IPS DF 6.9 (cell line): ENCODE data around the gene GNB5.

Experiments used
- DNase-seq: peaks from one replicate; pipeline ENCODE4 v3.0.0-alpha.2; 2013; ENCODE audit warnings: low read depth, low spot score
- H3K27ac ChIP-seq: one replicate; pipeline ENCODE4 v1.5.1; 2013; ENCODE audit warnings: low read length, control low read depth
- H3K27me3 ChIP-seq: 2 replicates; pipeline ENCODE4 v1.6.1; 2013; ENCODE audit warnings: mild to moderate bottlenecking, low read length; ENCODE audit not compliant: control insufficient read depth, insufficient read depth
- H3K36me3 ChIP-seq: 2 replicates; pipeline ENCODE4 v1.6.1; 2013; ENCODE audit warnings: low read length; ENCODE audit not compliant: control insufficient read depth, insufficient read depth
- H3K4me1 ChIP-seq: 2 replicates; pipeline ENCODE4 v1.6.1; 2013; ENCODE audit warnings: low read length; ENCODE audit not compliant: control insufficient read depth, insufficient read depth
- H3K4me3 ChIP-seq: 2 replicates; pipeline ENCODE4 v1.5.1; 2013; ENCODE audit warnings: mild to moderate bottlenecking, low read length
- H3K9me3 ChIP-seq: 2 replicates; pipeline ENCODE4 v1.6.1; 2013; ENCODE audit warnings: low read length, inconsistent platforms; ENCODE audit not compliant: control insufficient read depth, insufficient read depth
- WGBS: extraction: QIAGEN DNeasy Blood & Tissue Kit; methylation state at CpG from one replicate; pipeline ENCODE4 v1.1.7; 2013; ENCODE audit warnings: mixed read lengths, missing lambda C conversion rate; ENCODE audit not compliant: insufficient read length, insufficient coverage; 5-methylcytosine and 5-hydroxymethylcytosine counted together

Gene GNB5

GRCh38 chr15:52185151-52185561, 6.0 kb downstream of the GNB5 start:
- DNase-seq, result no peak
- peaks cover 3% of the 10 kb centered on the region; the same call in 1 of the 2 replicates for H3K27me3 ChIP-seq
- no peaks in the 10 kb centered on the region for H3K36me3 ChIP-seq
- H3K9me3 ChIP-seq, result no peaks in the 10 kb centered on the region
- no peaks in the 10 kb centered on the region for H3K4me1 ChIP-seq
- no peak overlapping the region for H3K27ac ChIP-seq
- no CpG with 5 or more reads among the region's 7 CpGs for WGBS
- H3K4me3 ChIP-seq, result no peak overlapping the region

- WGBS, result no CpG with 5 or more reads among the region's 5 CpGs
Observed at GRCh38 chr15:52184721-52185120, 6.5 kb downstream of the GNB5 start.

GRCh38 chr15:52183562-52184173, 7.5 kb downstream of the GNB5 start:
- WGBS, result no CpG with 5 or more reads among the region's 2 CpGs
- no peak for DNase-seq
- Histone ChIP-seq H3K36me3 (no peaks in the 10 kb centered on the region), H3K4me3 (no peak overlapping the region), H3K27ac (no peak overlapping the region), H3K9me3 (no peaks in the 10 kb centered on the region), H3K27me3 (peaks cover 3% of the 10 kb centered on the region; the same call in 1 of the 2 replicates), H3K4me1 (no peaks in the 10 kb centered on the region)

More at GRCh38 chr15:52184721-52185120, 6.5 kb downstream of the GNB5 start:
- no peaks in the 10 kb centered on the region for H3K9me3 ChIP-seq
- DNase-seq, result no peak
- peaks cover 3% of the 10 kb centered on the region; the same call in 1 of the 2 replicates for H3K27me3 ChIP-seq
- no peak overlapping the region for H3K4me3 ChIP-seq
- H3K27ac ChIP-seq, result no peak overlapping the region
- no peaks in the 10 kb centered on the region for H3K4me1 ChIP-seq
- no peaks in the 10 kb centered on the region for H3K36me3 ChIP-seq

GRCh38 chr15:52181938-52182780, 9.0 kb downstream of the GNB5 start:
- Histone ChIP-seq H3K36me3 (no peaks in the 10 kb centered on the region), H3K27ac (no peak overlapping the region), H3K9me3 (no peaks in the 10 kb centered on the region), H3K4me1 (no peaks in the 10 kb centered on the region), H3K4me3 (no peak overlapping the region), H3K27me3 (peaks cover 3% of the 10 kb centered on the region; the same call in 1 of the 2 replicates)
- no peak for DNase-seq
- WGBS, result no CpG with 5 or more reads among the region's 6 CpGs

- Histone ChIP-seq H3K4me3 (no peak overlapping the region), H3K36me3 (no peaks in the 10 kb centered on the region), H3K4me1 (no peaks in the 10 kb centered on the region), H3K9me3 (no peaks in the 10 kb centered on the region), H3K27me3 (peaks cover 4% of the 10 kb centered on the region; the same call in 1 of the 2 replicates), H3K27ac (no peak overlapping the region)
- DNase-seq, result no peak
- WGBS, result no CpG with 5 or more reads among the region's 10 CpGs
Observed at GRCh38 chr15:52180851-52181450, 10.2 kb downstream of the GNB5 start.

GRCh38 chr15:52180196-52180835, 10.9 kb downstream of the GNB5 start:
- Histone ChIP-seq H3K36me3 (no peaks in the 10 kb centered on the region), H3K4me1 (no peaks in the 10 kb centered on the region), H3K27me3 (peaks cover 4% of the 10 kb centered on the region; the same call in 1 of the 2 replicates), H3K9me3 (no peaks in the 10 kb centered on the region), H3K4me3 (peak overlapping the region; percentile 94; the same call in 1 of the 2 replicates), H3K27ac (no peak overlapping the region)
- WGBS, result no CpG with 5 or more reads among the region's 31 CpGs
- no peak for DNase-seq

- WGBS, result no CpG with 5 or more reads among the region's 105 CpGs
- Histone ChIP-seq H3K27me3 (peaks cover 4% of the 10 kb centered on the region; the same call in 1 of the 2 replicates), H3K4me1 (no peaks in the 10 kb centered on the region), H3K27ac (no peak overlapping the region), H3K9me3 (no peaks in the 10 kb centered on the region), H3K36me3 (no peaks in the 10 kb centered on the region), H3K4me3 (peak overlapping the region; percentile 94; the same call in 1 of the 2 replicates)
- peak; percentile 67 for DNase-seq
Observed at GRCh38 chr15:52179278-52180195, 11.7 kb downstream of the GNB5 start.

- no CpG with 5 or more reads among the region's 10 CpGs for whole genome bisulfite sequencing
- H3K27ac ChIP-seq, result no peak overlapping the region
Observed at GRCh38 chr15:52178765-52179164, 12.4 kb downstream of the GNB5 start.

GRCh38 chr15:52172869-52173268, 18.3 kb downstream of the GNB5 start:
- no CpG with 5 or more reads among the region's 2 CpGs for WGBS
- H3K27me3 ChIP-seq, result 0 out of 2 replicates have a peak, but pooled peaks cover 1% of the 10 kb centered on the region
- no peak overlapping the region for H3K4me3 ChIP-seq
- H3K27ac ChIP-seq, result no peak overlapping the region
- H3K4me1 ChIP-seq, result no peaks in the 10 kb centered on the region
- H3K36me3 ChIP-seq, result no peaks in the 10 kb centered on the region
- DNase-seq, result no peak
- no peaks in the 10 kb centered on the region for H3K9me3 ChIP-seq

More at GRCh38 chr15:52178765-52179164, 12.4 kb downstream of the GNB5 start:
- peak overlapping the region; percentile 94; the same call in 1 of the 2 replicates for H3K4me3 ChIP-seq
- no peaks in the 10 kb centered on the region for H3K9me3 ChIP-seq
- H3K36me3 ChIP-seq, result no peaks in the 10 kb centered on the region
- no peaks in the 10 kb centered on the region for H3K4me1 ChIP-seq
- peaks cover 4% of the 10 kb centered on the region; the same call in 1 of the 2 replicates for H3K27me3 ChIP-seq
- no peak for DNase-seq
